NCI-H69 (cell line): ENCODE measurements around the gene PCAT7.
"Not testable (repeated sequence)": the region's sequence is repeated elsewhere in the genome, so short reads cannot be mapped to it uniquely, and the experiment has no call there.

Experiments
- DNase-seq: peaks from one replicate; lab custom pipeline; 2025; lab: John Stamatoyannopoulos, UW

The PCAT7 gene

GRCh38 chr9:94554439-94555331 is at the start of gene PCAT7:
Gene PCAT7, plus strand, starts transcription at chr9:94555083.
- DNase-seq = peak; percentile 95

GRCh38 chr9:94506370-94506769 is 48.5 kb upstream of the PCAT7 start:
- not testable (repeated sequence) for DNase-seq

- no peak for DNase-seq
These were observed 47.2 kb upstream of the PCAT7 start for GRCh38 chr9:94507531-94508258.

GRCh38 chr9:94511134-94511954 is 43.5 kb upstream of the PCAT7 start:
- DNase-seq = no peak

- no peak for DNase-seq
These were observed 43.0 kb upstream of the PCAT7 start for GRCh38 chr9:94511955-94512265.

- DNase-seq = no peak
These were observed 40.2 kb upstream of the PCAT7 start for GRCh38 chr9:94514722-94515121.

GRCh38 chr9:94517254-94517653 is 37.6 kb upstream of the PCAT7 start:
- DNase-seq = no peak

GRCh38 chr9:94525396-94526035 is 29.4 kb upstream of the PCAT7 start:
- DNase-seq = no peak

GRCh38 chr9:94526271-94526670 is 28.6 kb upstream of the PCAT7 start:
- DNase-seq = no peak

- no peak for DNase-seq
These were observed 27.9 kb upstream of the PCAT7 start for GRCh38 chr9:94526951-94527350.

GRCh38 chr9:94528886-94529285 is 26.0 kb upstream of the PCAT7 start:
- DNase-seq = no peak

- DNase-seq = no peak
These were observed 21.7 kb upstream of the PCAT7 start for GRCh38 chr9:94533155-94533554.

GRCh38 chr9:94533601-94534000 is 21.3 kb upstream of the PCAT7 start:
- no peak for DNase-seq

- no peak for DNase-seq
These were observed 20.0 kb upstream of the PCAT7 start for GRCh38 chr9:94534901-94535300.

- DNase-seq = no peak
These were observed 16.0 kb upstream of the PCAT7 start for GRCh38 chr9:94538908-94539307.

- DNase-seq = not testable (repeated sequence)
These were observed 10.5 kb upstream of the PCAT7 start for GRCh38 chr9:94544335-94544734.

- DNase-seq = no peak
These were observed 8.9 kb upstream of the PCAT7 start for GRCh38 chr9:94545940-94546339.

GRCh38 chr9:94553029-94553938 is 1.6 kb upstream of the PCAT7 start:
- peak; percentile 77 for DNase-seq

- peak; percentile 85 for DNase-seq
These were observed 825 bp upstream of the PCAT7 start for GRCh38 chr9:94554078-94554438.

GRCh38 chr9:94557376-94557775 is 2.5 kb downstream of the PCAT7 start:
- no peak for DNase-seq

GRCh38 chr9:94560237-94560636 is 5.4 kb downstream of the PCAT7 start:
- DNase-seq = no peak
